DMS153 treated with DMSO at 0.1 percent for 48 hours (cell line): ENCODE results near the gene RECK.
A peak's percentile ranks its signal among the peaks of the same experiment; 100 is the strongest.
"Not testable (repeated sequence)": the region's sequence is repeated elsewhere in the genome, so short reads cannot be mapped to it uniquely, and the experiment has no call there.

Source experiments
- DNase-seq: peaks from one replicate; lab custom pipeline; 2025; ENCODE audit not compliant: unreplicated experiment; lab: John Stamatoyannopoulos, UW

RECK gene, protein sequence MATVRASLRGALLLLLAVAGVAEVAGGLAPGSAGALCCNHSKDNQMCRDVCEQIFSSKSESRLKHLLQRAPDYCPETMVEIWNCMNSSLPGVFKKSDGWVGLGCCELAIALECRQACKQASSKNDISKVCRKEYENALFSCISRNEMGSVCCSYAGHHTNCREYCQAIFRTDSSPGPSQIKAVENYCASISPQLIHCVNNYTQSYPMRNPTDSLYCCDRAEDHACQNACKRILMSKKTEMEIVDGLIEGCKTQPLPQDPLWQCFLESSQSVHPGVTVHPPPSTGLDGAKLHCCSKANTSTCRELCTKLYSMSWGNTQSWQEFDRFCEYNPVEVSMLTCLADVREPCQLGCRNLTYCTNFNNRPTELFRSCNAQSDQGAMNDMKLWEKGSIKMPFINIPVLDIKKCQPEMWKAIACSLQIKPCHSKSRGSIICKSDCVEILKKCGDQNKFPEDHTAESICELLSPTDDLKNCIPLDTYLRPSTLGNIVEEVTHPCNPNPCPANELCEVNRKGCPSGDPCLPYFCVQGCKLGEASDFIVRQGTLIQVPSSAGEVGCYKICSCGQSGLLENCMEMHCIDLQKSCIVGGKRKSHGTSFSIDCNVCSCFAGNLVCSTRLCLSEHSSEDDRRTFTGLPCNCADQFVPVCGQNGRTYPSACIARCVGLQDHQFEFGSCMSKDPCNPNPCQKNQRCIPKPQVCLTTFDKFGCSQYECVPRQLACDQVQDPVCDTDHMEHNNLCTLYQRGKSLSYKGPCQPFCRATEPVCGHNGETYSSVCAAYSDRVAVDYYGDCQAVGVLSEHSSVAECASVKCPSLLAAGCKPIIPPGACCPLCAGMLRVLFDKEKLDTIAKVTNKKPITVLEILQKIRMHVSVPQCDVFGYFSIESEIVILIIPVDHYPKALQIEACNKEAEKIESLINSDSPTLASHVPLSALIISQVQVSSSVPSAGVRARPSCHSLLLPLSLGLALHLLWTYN

DNA sequence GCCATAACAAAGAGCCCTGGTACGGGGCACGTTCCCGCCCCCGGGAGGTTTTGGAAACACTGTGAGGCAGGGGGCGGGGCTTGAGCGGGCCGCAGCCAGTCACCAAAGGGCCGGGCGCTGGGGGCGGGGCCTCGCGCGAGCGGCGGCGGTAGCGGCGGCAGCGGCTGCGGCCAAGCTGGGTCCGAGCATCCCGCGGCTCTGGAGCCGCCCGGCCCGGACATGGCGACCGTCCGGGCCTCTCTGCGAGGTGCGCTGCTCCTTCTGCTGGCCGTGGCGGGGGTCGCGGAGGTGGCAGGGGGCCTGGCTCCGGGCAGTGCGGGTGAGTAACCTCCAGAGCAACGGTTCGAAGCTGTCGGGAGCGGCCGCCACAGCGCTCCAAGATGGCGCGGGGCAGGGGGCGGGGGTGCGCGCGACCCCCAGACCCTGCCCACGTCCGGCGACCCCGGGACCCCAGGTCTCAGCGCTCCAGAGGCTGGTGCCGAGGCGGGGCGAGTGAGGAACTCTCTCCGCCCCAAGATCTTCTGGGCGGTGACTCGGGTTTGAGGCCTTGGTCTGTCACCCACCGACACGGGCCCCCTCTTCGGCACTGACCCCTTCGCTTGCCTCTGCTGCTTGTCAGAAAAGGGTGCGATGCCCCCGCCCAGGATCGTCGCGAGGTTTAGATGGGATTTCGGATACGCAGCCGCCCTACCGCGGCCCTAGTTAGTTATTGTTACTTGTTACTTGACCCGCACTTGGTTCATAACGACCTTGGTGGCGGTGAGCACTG is at the start of gene RECK:
TSS of gene RECK (plus strand) at position 134 of the 769 bp plus-strand sequence. CDS start at position 220, 86 bp downstream.
- DNase-seq = peak; percentile 33

DNA sequence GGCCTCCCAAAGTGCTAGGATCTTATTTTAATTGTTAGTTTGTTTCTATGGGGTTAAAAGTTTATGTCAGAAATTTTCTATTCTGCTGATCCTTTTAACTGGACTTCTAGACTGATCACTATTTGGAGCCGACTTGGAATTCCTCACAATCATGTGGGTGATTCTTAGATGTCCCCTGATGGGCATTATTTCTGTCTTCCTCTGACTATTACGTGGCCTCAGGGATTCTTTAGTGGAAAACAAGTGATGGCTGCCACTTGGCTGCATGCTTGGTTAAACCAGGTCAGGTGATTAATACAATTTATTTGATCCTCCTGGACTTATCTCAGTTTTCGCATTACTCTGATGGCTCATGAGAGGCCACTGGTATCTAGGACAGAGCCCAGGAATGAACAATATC is 46.6 kb upstream of the RECK start:
- DNase-seq = no peak

DNA sequence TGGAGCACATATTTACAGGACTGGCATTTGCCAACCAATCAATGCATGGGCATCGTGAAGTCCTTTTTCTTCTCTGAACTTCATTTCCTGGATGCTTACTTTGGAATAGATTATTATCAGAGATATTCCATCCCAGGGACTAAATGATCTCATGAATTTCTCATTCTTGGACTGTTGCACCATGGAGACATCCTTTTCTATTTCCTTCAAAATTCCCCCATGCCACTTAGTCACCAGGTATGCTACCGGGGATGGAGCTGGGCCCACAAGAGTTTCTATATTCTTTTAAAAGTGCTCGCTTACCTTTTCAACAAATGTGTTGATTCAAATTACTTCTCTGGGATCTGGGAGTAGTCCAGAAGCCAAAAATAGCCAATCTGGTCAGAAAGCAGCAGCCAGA is 43.6 kb upstream of the RECK start:
- DNase-seq = not testable (repeated sequence)

DNA sequence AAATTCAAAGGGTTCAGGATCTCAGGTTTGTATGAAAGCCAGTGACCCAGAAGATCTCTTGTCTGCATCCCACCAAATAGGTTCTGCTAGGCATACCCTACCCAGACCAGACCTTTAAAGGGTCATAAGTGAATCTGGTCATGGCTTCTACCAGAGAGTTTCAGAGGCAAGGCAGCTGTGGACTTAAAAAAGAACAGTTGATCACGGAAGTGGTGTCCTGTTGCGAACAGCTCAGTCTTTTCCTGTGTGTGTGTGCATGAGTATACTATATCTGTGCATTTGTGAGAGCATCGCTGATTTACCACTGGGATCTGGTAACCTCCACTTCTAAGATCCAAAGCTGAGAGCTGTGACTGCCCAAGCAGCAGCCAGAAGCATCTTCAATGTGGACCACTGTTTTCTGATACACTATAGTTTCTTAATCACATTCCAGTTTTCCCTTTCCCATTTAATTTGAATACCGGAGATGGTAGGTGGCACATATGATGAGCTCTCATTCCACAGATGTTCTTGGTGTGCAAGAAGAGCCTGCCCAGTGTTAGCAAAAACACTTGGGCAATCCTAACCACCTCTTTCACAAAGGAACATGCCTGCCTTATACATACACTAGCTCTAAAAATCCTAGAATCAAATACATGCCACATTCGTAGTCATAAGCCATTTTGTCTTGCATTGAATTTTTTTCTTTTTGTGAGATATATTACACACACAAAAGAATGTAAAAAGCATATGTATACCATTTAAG is 42.6 kb upstream of the RECK start:
- no peak for DNase-seq

DNA sequence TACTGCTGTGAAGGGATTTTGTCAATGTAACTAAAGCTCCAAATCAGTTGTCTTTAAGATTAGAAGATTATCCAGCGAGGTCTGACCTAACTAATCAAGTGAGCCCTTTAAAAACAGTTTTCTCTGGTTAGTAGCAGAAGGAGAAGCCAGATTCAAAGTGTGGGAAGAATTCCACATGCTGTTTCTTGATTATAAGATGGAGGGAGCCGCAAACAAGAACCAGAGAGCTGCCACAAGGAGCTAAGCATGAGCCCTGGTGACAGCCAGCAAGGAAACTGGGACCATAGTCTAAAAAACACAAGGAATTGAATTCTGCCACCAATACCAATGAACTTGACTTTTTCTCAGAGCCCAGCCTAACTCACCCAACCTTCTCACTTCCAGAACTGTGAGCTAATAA is 41.8 kb upstream of the RECK start:
- DNase-seq = no peak

DNA sequence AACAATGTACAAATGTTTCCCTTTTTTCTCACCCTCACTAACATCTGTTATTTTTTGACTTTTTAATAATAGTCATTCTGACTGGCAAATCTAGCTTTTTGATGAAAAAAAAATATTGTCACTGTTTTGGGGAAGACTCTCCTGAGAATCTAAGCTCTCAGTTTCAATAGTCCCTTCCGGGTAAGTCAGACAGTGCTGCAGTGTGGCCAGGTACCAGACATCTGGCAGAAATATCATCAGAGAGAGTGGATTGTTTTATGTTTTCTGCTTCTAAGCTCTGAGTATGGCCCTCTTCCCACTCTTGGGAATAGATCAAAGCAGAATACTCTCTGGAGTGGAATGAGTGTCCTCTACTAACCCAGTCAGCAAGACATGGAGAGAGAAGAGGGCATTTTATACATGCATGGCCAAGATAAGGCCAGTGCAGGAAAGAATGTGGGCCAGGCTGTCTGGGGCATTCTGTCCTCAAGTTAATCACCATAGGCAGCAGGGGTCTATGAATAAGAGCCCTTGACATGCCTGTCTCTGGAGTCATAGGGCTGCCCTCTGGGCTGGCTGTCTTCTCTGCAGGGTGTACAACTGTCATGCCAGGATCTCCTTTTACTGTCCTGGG is 40.2 kb upstream of the RECK start:
- DNase-seq = no peak

DNA sequence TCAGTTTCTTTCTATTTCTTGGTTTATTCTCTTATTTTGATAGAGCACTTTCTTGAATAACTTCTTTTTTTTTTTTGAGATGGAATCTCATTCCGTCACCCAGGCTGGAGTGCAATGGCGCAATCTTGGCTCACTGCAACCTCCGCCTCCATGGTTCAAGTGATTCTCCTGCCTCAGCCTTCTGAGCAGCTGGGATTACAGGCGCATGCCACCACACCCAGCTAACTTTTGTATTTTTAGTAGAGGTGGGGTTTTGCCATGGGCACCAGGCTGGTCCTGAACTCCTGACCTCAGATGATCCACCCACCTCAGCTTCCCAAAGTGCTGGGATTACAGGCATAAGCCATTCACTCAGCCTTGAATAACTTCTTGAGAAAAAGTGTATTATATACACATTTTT is 39.7 kb upstream of the RECK start:
- not testable (repeated sequence) for DNase-seq

DNA sequence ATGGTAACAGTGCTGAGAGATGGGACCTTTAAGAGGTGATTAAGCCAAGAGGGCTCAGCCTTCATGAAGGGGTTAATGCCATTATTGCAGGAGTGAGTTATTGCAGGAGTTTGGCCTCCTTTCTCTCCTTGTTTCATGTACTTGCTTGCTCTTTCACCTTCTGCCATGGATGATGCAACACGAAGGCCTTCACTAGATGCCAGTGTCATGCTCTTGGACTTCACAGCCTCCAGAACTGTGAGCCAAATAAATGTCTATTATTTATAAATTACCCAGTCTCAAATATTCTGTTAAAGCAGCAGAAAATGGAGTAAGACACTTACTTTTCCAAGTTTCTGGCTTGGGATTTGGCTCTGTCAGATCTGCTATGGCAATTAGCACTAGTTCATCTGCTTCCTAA is 38.4 kb upstream of the RECK start:
- DNase-seq = no peak

DNA sequence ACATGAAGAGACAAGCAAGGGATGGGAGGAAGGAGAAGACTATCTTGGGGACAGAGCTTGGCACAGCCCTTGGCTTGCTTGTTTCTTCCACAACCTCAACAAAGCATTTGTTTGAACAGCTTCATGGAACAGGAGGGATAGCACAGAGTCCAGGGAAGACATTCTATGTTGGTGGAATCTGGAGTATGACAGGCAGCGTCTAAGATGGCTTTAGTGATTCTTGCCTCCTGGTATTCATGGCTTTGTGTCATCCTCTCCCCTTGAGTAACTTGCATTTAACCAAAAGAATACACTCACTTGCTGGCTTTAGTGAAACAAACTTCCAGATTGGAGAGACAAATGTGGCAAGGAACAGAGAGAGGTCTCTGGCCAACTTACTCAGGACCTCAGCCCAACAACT is 30.8 kb upstream of the RECK start:
- no peak for DNase-seq

DNA sequence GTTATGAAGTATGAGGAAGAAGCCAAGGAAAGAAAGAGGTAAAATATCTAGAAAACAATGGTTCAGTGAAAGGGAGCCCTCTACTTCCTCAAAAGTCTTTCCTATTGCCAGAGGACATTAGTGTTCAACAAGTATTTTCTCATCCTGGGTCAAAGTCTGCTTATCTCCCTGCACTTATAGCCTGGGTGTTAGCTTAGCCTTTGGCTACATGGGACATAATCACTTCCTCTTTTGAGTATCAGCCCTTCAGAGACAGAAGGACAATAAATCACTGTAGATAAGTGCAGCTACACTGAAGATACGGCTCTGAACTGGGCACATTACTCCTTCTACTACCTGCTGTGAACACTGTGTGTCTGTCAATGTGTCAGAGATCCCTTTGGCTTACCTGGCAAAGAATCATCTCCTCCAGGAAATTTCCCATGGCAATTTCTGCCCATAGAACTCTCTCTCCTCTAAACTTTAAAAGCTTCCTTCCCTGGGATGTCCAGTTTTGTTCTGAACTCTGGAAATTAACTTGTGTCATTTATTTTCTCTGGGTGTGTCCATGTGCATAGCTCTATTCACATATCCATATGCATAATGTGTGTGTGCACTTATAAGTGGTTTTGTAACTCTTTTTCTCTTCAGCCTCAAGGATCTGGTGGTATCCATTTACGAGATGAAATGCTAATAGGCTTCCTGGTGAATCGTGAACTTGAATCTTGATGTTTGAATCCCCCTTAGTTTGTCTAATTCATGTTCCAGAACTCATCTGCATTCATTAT is 30.0 kb upstream of the RECK start:
- DNase-seq = no peak

DNA sequence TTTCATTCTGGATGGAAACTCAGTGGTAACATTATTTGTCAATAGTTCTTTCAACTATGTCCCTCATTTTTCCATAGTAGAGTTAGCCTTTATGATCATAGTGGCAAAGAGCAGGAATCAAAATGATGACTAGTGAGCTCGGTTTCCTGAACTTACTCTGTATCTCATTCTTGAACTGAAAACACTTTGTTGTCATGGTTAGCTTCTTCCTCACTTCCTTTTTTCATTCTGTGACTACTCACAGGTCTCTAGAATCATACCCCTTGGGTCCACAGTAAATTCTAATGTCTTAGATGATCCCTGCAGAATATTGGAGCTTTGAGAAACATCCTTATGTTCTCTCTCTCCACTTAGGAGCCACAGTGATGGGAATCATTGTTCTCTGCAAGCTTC is 29.4 kb upstream of the RECK start:
- DNase-seq = no peak

DNA sequence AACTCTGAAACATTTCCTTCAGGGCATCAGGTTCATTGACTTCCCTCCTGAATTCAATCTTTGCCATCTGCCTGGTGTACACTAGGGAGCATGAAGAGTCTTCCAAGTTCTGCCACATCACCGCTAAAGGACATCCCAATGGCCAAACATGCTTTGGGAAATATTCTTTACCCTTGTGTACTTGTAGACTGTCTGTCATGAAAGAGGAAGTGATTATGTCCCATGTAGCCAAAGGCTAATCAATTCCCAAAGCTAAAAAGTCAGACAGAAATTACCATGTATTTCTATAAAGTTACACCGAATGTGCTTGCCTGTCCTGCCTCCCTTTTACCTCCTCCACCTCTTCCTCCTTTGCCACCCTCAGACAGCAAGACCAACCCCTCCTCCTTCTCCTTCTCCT is 28.9 kb upstream of the RECK start:
- no peak for DNase-seq

DNA sequence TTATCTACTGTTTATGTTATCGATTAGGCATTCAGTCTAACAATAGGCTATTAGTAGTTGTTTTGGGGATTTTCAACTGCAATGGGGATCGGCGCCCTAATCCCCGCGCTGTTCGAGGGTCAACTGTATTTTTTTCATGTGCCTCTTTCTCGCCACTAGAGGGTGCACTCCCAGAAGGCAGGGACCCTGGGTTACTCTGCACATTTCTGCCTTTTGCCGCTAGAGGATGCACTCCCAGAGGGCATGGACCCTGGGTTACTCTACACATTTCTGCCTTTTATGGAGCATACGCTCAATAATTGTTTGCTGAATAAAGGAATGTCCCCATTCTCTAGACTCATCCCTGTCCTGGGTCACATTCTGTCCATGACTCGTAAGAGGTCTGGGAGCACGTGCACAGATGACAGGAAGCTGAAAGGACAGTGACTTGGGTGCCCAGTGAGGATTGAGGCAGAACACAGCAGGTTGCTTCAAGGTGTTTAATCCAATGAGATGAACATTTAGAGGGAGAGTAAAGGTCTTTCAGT is 27.9 kb upstream of the RECK start:
- peak; percentile 29 for DNase-seq

DNA sequence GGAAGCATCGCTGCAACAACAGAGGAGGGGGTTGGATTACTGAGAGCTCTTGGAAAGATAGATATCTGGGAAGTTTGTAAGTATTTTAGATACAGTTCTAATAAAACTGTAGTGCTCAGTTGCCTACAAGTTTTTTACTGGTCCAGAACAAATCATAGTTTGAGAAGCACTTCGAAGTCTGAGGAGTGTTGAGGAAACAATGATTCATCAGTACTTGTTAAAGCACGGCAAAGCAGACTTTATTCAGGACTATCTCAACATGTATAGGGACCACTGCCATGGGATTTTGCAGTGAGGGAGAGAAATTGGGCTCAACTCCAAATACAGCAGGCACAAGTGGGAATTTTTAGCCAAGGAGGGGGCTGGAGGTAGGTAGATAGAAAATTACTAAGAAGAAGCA is 25.3 kb upstream of the RECK start:
- no peak for DNase-seq

DNA sequence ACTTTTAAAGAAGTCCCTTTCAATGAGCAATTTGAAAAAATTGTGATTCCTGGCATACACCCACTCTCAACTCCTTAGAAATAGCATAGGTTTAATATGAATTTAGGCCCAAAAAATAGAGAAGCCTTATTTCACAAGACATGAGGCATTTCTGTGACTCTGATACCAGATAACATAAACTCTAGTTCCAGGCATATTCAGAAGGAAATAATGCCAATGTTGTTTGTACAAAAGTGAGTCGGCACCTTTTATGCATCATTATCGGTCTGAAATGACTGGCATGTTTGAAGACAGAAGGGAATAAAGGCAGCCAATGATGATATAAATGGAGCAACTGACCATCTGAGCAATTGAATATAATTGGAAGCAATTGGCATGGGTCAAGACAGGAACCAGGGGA is 19.4 kb upstream of the RECK start:
- no peak for DNase-seq

DNA sequence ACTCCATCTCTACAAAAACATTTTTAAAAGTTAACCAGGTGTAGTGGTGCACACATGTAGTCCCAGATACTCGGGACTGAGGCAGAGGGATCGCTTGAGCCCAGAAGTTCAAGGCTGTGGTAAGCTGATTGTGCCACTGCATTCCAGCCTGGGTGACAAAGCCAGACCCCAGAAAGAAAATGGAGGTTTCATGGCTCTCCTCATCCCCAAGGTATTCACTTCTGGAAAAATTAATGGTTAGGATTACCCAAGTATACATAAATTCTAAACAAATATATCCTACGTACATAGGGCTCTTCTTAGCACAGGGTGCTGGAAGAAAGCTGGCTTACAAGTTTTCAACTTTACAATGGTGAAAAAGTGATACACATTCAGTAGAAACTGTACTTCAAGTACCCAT is 18.6 kb upstream of the RECK start:
- no peak for DNase-seq

DNA sequence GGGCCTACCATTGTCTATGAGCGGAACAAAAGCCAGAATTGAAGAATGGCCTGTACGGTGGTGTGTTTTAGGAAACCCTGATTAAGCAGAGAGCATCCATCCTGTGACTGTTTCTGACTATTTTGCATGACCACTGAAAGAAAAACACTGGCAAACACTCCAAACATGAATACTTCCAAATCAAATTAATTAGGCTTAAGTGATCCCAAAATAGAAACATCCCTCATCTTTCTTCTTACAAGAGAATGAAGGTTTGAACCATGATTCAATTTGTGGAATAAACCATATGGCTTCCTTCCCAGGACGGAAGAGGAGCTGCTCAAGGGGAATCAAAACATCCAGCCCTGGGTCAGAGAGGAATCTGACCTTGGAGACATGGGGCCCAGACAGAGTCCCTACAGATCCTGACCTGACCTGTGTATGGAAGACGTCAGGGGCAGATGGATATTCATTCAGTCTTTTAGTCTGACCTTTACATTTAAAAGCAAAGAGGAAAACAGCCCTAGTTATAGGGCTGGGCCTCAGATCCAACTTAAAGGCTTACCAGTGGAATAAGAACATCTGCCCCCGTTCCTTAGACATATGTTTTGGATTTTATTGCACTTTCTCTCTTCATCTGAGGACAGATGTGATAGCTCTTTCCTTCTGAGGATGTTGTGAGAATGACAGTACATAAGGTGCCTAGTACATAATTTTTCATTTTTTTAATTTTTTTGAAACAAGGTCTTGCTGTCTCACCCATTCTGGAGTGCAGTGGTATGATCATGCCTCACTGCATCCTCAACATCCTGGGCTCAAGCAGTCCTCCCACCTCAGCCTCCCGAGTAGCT is 17.6 kb upstream of the RECK start:
- no peak for DNase-seq

DNA sequence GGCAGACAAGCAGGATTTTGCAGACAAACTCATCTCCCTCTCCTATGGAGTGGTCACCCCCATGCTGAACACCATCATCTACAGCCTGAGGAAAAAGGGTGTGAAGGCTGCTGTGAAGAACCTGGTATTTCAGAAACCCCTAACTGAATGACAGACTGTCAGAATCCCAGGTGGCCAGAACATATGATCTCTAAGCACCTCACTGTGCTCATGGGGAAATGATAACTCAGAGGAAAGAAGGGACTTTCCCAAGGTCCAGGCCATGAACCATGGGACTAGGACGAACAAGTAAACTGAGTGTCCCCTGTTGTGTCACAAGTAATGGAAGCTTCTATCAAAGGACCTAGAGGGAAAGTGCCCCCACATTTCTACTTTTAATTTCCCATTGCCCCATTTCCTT is 14.7 kb upstream of the RECK start:
- no peak for DNase-seq
